Endothelial cell of umbilical vein (primary cell): Measurements from ENCODE around the gene SKIL. TPM values are rescaled to one million over a fixed set of nuclear protein-coding genes. Genes with fewer than 3 reads are reported as not detected.

Source experiments
- BruUV-seq: library from RNA; stranded (reverse); fragments of 400-500 nt; replicated peaks from 2 replicates; lab custom pipeline; 2021; lab: Mats Ljungman, UMichigan
- CTCF ChIA-PET: fragments of 300-600, 350-600 bp; sonication (Branson Sonifier 250); formaldehyde crosslinking; loops from one replicate; lab custom pipeline; 2021; ENCODE audit warnings: antibody characterized with exemption, inconsistent platforms; lab: Charles Lee
- POLR2A ChIA-PET: fragments of 300-600, 350-600 bp; sonication (Branson Sonifier 250); formaldehyde crosslinking; loops from one replicate; lab custom pipeline; 2021; ENCODE audit warnings: antibody characterized with exemption, inconsistent platforms; lab: Charles Lee
- DNase-seq: peaks from one replicate; pipeline ENCODE4 v3.0.0-alpha.2; 2011; ENCODE audit warnings: low read depth, low spot score
- FAIRE-seq: peaks from 2 replicates; lab custom pipeline; 2011; peaks lifted over from hg19 to GRCh38; lab: Jason Lieb, UNC
- H2AFZ ChIP-seq: 2 replicates; pipeline ENCODE4 v1.6.0; 2012; ENCODE audit warnings: low read depth, low read length, control low read depth, inconsistent platforms
- H3K27ac ChIP-seq: 2 replicates; pipeline ENCODE4 v1.5.1; 2011; ENCODE audit warnings: low read depth, mild to moderate bottlenecking, control low read depth, low read length, moderate library complexity; ENCODE audit not compliant: insufficient read depth
- H3K27me3 ChIP-seq, 2 experiments: 2 replicates each; pipeline versions ENCODE4 v1.6.0 to v1.6.1; 2011; ENCODE audit warnings: low read length in 2 of 2, mixed read lengths in 1 of 2; ENCODE audit not compliant: control insufficient read depth in 2 of 2, insufficient read depth in 2 of 2
- H3K36me3 ChIP-seq, 2 experiments: 2 replicates in 1 of 2; 3 replicates in 1 of 2; pipeline ENCODE4 v1.5.1; 2011; ENCODE audit warnings: low read length in 2 of 2, mild to moderate bottlenecking in 1 of 2, moderate library complexity in 1 of 2; ENCODE audit not compliant: control insufficient read depth in 2 of 2, insufficient read depth in 2 of 2; ENCODE audit errors: extremely low read depth in 1 of 2
- H3K4me1 ChIP-seq: 3 replicates; pipeline ENCODE4 v1.5.1; 2011; ENCODE audit warnings: mild to moderate bottlenecking, low read length; ENCODE audit not compliant: control insufficient read depth, insufficient read depth; ENCODE audit errors: extremely low read depth
- H3K4me2 ChIP-seq: 2 replicates; pipeline ENCODE4 v1.6.1; 2011; ENCODE audit warnings: low read length, control low read depth, mixed read lengths; ENCODE audit not compliant: insufficient read depth
- H3K4me3 ChIP-seq, 3 experiments: fragments of 200-600 bp in 1 of 3; sonication (generic), shearing (Covaris generic) in 1 of 3; replicated peaks in 1 of 3; 2 replicates each; pipeline ENCODE4 v1.5.1; 2011 to 2016; ENCODE audit warnings: control low read depth in 3 of 3, low read length in 3 of 3, mild to moderate bottlenecking in 2 of 3, inconsistent platforms in 1 of 3, low read depth in 1 of 3, moderate library complexity in 1 of 3; ENCODE audit not compliant: insufficient read depth in 1 of 3
- H3K79me2 ChIP-seq: 2 replicates; pipeline ENCODE4 v1.6.0; 2012; ENCODE audit warnings: low read length, inconsistent platforms; ENCODE audit not compliant: control insufficient read depth, insufficient read depth
- H3K9ac ChIP-seq: replicated peaks from 2 replicates; pipeline ENCODE3; 2011; ENCODE audit warnings: low read length, control low read depth; ENCODE audit not compliant: insufficient read depth; ENCODE audit errors: extremely low read depth
- H3K9me1 ChIP-seq: replicated peaks from 3 replicates; pipeline ENCODE4 v1.6.0; 2011; ENCODE audit warnings: mild to moderate bottlenecking, low read length; ENCODE audit not compliant: control insufficient read depth, insufficient read depth; ENCODE audit errors: extremely low read depth
- H3K9me3 ChIP-seq: replicated peaks from 2 replicates; pipeline ENCODE4 v1.5.1; 2012; ENCODE audit warnings: low read length, inconsistent platforms; ENCODE audit not compliant: control insufficient read depth, insufficient read depth
- H4K20me1 ChIP-seq: replicated peaks from 2 replicates; pipeline ENCODE3; 2011; ENCODE audit warnings: mild to moderate bottlenecking, low read length; ENCODE audit not compliant: control insufficient read depth, insufficient read depth; ENCODE audit errors: extremely low read depth
- CTCF ChIP-seq, 2 donors: IDR thresholded peaks; 1 replicate in 1 of 2; 2 replicates in 1 of 2; pipeline ENCODE4 v1.5.1; 2011; ENCODE audit warnings: low read length in 2 of 2, mild to moderate bottlenecking in 2 of 2, moderate library complexity in 2 of 2, control low read depth in 1 of 2, inconsistent platforms in 1 of 2, low read depth in 1 of 2; ENCODE audit not compliant: insufficient read depth in 1 of 2; ENCODE audit errors: extremely low read depth in 1 of 2
- EZH2 ChIP-seq: IDR thresholded peaks from 2 replicates; pipeline ENCODE4 v1.6.1; 2012; ENCODE audit warnings: borderline replicate concordance, low read depth, mild to moderate bottlenecking, moderate library complexity, low read length, inconsistent platforms; ENCODE audit not compliant: severe bottlenecking
- FOS ChIP-seq: IDR thresholded peaks from 2 replicates; pipeline ENCODE4 v1.6.1; 2011; ENCODE audit warnings: mild to moderate bottlenecking, low read length, moderate library complexity, borderline replicate concordance; ENCODE audit not compliant: insufficient read depth
- GATA2 ChIP-seq: IDR thresholded peaks from 2 replicates; pipeline ENCODE4 v1.7.0; 2011; ENCODE audit warnings: low read depth, mild to moderate bottlenecking, moderate library complexity, mixed read lengths, low read length; ENCODE audit not compliant: insufficient read length, insufficient read depth
- JUN ChIP-seq: IDR thresholded peaks from 2 replicates; pipeline ENCODE4 v1.6.1; 2011; ENCODE audit warnings: borderline replicate concordance, low read depth; ENCODE audit not compliant: insufficient read length, insufficient read depth
- MYC ChIP-seq: IDR thresholded peaks from one replicate; pipeline ENCODE4 v1.6.1; 2011; ENCODE audit warnings: mild to moderate bottlenecking, low read depth, low read length
- POLR2A ChIP-seq: IDR thresholded peaks from 2 replicates; pipeline ENCODE4 v1.6.1; 2012; ENCODE audit warnings: low read depth, mild to moderate bottlenecking, control low read depth, low read length
- POLR2AphosphoS5 ChIP-seq: IDR thresholded peaks from 2 replicates; pipeline ENCODE4 v1.6.1; 2012; ENCODE audit warnings: low read depth, mild to moderate bottlenecking, control low read depth, low read length, moderate library complexity; ENCODE audit not compliant: insufficient read depth
- dilution Hi-C: fragments of 300-500 bp; cut with MboI; formaldehyde crosslinking; loops from one replicate; pipeline ENCODE4 v1.15.0; 2019; ENCODE audit warnings: low sequenced_read_pairs; ENCODE audit not compliant: extremely low pct_ligation_motif_present
- intact Hi-C: fragments of 100-400 bp; cut with micrococcal nuclease; formaldehyde crosslinking; loops from one replicate; pipeline ENCODE4 v1.10.0; 2022
- polyA plus RNA-seq, 4 experiments: library from polyadenylated mRNA; depleted of rRNA in 3 of 4; stranded (reverse) in 3 of 4; unstranded in 1 of 4; fragments of >200 nt; gene quantifications; 2 replicates each; pipeline versions ENCODE4 v1.2.1 to v1.2.3, GENCODE V29; 2011 to 2012; ENCODE audit warnings: missing spikeins in 1 of 4
- total RNA-seq: library from RNA; stranded (reverse); gene quantifications from 2 replicates; pipeline ENCODE4 v1.2.3, GENCODE V29; 2021
- TF ChIP-seq, protein P1 (sequence below): IDR thresholded peaks from 2 replicates; pipeline ENCODE4 v1.6.1; 2011; ENCODE audit not compliant: insufficient read depth, insufficient read length

SKIL gene
- total and polyA plus RNA-seq, 2 donors (not counting 3 experiments of a cell fraction or from before 2014, with no cell fraction given), result 18.4 to 135 TPM

GRCh38 chr3:170425491-170426239, 68.2 kb downstream of the SKIL start:
- Histone ChIP-seq H3K4me2 (peak overlapping the region; percentile 50), H3K9me3 (no peaks in the 10 kb centered on the region), H3K79me2 (peaks cover 97% of the 10 kb centered on the region), H3K36me3 (peaks cover 3 to 11% of the 10 kb centered on the region in 2 experiments), H3K9me1 (no peaks in the 10 kb centered on the region), H3K27me3 (no peaks in the 10 kb centered on the region), H3K27ac (peak overlapping the region; percentile 70), H2AFZ (no peak overlapping the region), H4K20me1 (no peaks in the 10 kb centered on the region), H3K4me3 (no peak overlapping the region), H3K9ac (peak overlapping the region; percentile 3), H3K4me1 (peaks cover 50% of the 10 kb centered on the region)
- dilution Hi-C loops, result no loop called here
- DNase-seq, result no peak
- TF ChIP-seq POLR2AphosphoS5, result no peak
- TF ChIP-seq JUN, result no peak
- no peak for TF ChIP-seq MYC
- TF ChIP-seq CTCF (IDR thresholded peaks at IDR 0.05; ENCODE audit: extremely low read depth in 1 of 2, insufficient read depth in 1 of 2, low read depth in 1 of 2, low read length in 2 of 2), result no peak
- no peak for TF ChIP-seq FOS
- TF ChIP-seq EZH2, result no peak
- no peak for TF ChIP-seq GATA2
- no peak for TF ChIP-seq POLR2A
- TF ChIP-seq, protein P1, sequence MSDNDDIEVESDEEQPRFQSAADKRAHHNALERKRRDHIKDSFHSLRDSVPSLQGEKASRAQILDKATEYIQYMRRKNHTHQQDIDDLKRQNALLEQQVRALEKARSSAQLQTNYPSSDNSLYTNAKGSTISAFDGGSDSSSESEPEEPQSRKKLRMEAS, result no peak
- no peak for FAIRE-seq
- POLR2A ChIA-PET, result no interaction called here
- CTCF ChIA-PET, result interaction anchor here (0.6 to 3.0 kb wide), 7 partner anchors 12 to 423 kb away, joined by 3 to 15 read pairs (median 4); no protein-coding TSS in a partner anchor
- BruUV-seq, result no TSS peak
- intact Hi-C loops, result no loop called here
